Measurements from ENCODE around the gene TSHZ1.
"Not testable (repeated sequence)": the region's sequence is repeated elsewhere in the genome, so short reads cannot be mapped to it uniquely, and the experiment has no call there.

TSHZ1 gene

GRCh38 chr18:75183524-75183923, 27.1 kb upstream of the TSHZ1 start:
- DNase-seq = no peak

DNA sequence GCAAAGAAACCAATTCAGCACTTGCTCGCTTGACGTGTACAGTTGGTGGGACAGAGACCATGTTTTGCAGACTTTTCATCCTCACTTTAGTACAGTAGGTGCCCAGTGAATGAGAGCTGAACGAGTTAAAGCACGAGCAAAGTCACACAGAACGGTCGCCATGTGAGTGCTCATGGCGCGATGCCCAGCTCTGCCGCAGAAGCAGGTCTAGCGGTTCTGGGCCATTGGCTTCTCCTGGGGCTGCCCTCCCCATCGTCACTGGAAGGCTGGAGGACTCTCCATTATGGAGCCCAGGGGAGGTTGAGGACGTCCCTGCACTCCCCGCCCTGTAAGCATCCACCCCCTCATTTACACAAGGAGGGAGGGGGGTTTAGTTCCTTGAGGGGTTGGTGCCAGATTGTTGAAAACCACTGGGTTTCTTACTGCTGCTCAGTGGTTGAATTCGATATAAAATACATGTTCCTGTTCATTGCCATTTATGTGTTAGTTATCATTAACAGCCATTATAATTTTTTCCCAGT, 26.6 kb upstream of the TSHZ1 start:
- DNase-seq = no peak

DNA sequence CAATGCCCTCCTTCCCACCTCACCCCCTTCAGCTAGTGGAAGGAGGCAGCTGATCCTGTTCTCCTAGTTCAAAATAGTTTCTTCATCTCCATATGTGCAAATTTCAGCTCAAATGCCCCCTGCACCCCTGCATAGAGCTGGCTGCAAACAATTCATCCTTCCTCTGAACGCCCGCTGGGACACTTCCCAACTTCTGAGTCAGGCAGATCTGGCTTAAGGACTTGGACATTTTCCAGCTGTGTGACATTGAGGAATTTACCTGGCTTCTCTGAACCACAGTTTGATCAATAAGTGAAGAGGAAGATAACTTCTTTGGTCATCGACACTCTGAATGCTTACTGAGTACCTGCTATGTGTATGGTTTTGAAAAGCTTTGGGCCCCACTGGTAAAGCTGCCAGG, 25.1 kb upstream of the TSHZ1 start:
- DNase-seq = no peak

GRCh38 chr18:75187702-75188101, 22.9 kb upstream of the TSHZ1 start:
- DNase-seq = not testable (repeated sequence)

GRCh38 chr18:75189696-75190095, 20.9 kb upstream of the TSHZ1 start:
- no peak for DNase-seq

DNA sequence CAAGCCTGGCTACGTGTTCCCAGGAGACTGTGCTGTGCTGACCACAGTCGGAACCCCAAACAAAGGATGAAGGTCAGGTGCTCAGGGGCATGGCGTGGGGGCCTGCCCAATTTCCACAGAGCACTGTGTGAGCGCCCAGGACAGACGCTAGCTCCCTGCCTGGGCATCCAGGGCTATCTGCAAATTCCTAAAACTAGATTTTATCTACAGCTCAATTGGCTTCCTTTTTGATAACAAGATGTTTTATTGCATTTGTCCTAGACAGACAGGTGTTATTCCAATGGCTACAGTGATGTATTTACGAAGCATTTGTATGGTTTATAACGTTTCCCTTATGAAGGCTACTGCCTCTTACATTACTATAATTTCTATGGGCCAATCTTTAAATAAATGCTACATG, 17.7 kb upstream of the TSHZ1 start:
- no peak for DNase-seq

DNA sequence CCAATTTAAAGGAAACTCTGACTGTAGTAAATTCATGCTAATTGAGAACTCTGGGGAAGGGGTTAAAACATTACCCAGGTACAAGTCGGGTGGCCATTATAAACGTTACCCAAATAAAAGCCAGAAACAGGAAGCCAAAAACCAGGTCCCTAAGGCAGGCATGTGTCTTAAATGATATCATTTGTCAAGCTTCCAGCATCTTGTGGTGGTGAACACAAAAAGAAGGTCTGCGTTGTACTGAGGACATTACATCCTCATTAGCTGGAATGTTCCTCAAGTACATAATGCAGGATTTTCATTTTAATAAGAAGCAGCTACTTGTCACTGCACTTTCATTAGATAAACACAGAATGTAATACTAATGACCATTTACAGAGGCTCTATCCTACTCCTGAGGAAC, 12.6 kb upstream of the TSHZ1 start:
- no peak for DNase-seq

DNA sequence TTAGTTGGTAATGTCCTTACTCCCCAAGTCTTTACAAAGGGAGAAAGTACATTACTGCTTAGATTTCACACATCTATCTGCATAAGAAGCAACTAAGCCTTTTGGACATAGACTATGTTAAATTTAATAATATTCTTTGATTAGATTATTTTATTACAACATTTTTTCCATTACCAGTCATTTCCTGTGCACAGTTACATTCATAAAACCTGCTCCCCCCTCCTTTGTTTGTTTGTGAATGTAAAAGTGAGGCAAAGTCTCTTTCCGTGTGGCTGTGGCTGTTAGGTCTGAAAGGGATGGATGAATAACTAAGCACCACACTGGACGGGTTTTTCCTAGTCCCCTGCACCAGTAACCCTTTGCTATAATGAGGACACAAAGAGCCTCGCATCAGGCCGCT, 11.3 kb upstream of the TSHZ1 start:
- no peak for DNase-seq

- no peak for DNase-seq
Observed at GRCh38 chr18:75200071-75200470, 10.5 kb upstream of the TSHZ1 start.

DNA sequence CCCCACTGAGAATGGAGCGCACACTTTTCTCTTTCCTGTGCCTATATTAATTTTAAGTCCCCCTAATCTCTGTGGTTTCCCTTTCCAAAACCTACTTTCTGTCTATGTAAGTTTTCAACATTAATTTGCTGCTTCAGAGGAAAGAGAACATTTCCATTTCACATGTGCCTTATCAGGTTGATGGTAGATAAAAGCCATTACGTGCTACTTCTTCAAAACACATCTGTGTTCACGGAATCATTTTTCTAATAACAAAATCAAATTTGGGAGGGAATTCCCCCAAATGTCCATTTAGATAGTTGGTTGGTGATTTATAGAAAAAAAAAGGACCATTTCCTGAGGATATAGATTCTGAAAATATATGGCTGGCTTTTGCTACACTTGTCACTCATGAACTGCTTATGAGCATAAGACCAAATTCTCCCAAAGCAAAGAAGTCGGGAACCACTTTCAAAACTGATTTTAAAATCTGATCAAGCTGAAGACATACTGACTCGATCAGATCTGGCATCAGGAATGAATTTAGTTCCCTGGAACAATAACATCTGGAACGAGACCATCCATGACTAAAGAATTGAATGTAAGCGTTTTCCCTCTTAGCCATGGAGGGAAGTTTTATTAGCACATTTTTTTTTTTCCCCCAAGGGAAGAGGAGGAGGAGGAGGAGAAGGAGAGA, 9.9 kb upstream of the TSHZ1 start:
- no peak for DNase-seq

DNA sequence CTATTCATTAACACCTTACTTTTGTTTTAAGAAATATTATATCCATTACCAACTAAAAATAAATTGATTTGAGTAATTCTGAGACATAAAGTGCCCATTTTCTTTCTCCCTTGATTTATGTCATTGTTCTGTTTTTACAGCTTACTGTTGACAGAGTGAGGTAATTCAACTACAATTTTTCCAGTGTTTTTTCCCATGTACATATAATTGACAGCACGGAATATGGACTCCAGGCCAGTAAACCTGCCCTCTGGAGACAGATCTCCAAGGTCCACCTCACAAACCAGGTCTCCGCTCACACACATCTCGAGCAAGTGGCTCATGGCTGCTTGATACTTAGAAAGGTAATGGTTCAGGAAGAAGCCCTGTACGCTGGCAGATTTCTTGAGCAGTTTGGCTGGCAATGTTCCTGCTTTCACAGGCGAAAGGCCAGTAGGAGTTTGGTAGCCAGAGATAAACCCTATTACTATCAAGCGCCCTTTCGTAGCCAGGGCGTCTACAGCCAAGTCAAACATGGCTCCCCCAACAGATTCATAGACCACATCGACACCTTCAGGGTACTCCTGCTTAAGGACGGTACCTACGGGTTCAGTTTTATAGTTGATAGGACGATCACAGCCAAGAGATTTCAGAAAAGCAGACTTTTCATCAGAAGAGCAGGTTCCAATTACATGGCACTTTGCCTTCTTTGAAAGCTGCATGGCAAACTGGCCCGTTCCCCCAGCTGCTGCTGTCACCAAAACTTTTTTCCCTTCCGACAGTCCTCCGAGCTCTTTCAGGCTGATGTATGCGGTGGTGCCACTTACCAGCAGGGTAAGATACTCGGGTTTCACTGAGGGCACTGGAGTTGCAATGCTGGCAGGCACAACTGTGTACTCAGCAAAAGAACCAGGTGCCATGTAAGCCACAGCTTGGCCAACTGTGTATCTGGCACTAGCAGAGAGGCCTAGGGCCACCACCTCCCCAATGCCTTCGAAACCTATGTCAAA, 9.0 kb upstream of the TSHZ1 start:
- no peak for DNase-seq

GRCh38 chr18:75202696-75203365, 7.8 kb upstream of the TSHZ1 start:
- DNase-seq = no peak

DNA sequence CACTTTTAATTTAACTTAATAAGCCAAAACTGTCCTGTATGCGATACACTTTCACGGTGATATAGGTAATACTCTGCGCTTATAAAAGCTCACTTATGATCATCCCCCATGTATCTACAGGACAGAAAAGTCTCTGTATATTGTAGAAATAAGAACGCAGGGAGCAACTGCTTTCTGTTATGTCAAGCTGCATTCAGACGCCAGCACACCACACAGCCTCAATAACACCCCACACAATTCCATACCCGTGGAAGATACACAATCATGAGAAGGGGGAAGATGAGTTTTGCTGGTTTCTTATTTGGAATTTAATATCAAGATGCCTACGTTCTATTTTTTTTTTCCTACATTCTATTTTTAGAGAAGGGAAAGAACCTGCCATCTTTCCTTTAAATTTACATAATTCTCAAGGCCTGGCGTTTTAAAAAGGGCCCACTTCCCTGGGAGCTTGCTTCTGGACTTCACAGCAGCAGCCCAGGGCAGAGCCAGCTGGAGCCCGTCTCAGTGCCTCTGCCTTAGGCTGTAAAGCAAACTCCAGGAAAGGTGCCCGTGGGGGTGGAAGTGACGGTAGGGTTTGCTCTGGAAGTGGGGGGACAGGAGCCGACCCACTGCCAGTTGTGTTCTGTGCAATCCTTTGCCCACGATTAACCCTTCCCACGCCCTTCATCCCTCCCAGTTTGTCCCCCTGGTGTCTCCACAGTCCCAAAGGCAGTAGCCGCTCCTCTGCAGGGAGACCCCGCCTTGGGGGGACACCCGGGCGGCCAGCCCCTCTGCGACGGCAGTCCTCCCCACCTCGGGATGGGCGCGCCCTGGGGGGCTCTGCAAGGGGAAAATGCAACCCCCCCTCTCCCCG, 7.0 kb upstream of the TSHZ1 start:
- DNase-seq = no peak

- DNase-seq = no peak
Observed at GRCh38 chr18:75204269-75204731, 6.3 kb upstream of the TSHZ1 start.

DNA sequence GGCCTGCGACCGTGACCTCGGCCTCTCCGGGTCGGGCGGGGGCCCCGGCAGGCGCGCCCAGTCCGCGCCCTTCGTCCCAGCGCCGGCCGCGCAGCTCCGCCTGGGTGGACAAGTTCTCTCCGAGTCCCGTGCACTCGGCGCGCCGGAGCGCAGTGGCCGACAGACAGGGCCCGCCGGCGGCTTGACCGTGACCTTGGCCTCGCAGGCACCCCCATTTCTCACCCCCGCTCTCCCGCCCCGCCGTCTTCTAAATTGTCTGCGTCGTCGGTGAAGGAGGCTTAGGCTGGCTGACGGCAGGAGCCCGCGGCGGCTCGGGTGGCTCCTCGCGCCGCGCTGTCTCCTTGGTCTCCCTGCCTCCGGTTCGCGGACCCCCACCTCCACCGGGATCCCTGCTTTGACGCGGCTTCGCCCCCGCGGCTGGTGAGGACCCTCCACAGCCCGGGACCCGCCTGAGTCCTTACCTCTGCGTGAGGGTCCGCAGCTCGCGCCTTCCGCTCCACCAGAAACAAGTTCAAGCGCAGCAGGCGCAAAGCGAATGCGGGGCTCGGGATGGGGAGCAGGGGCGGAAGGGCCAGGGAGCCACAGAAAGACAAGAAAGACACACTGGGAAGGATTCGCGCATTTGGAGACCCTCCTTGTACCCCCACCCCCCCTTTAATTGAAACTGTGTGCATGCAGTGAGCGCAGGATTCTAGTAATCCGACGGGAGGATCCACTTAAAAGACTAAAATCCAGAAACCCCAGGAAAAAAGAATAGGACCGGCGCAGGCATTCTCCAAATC, 5.7 kb upstream of the TSHZ1 start:
- DNase-seq = no peak

GRCh38 chr18:75205514-75206132, 5.0 kb upstream of the TSHZ1 start:
- DNase-seq = no peak

DNA sequence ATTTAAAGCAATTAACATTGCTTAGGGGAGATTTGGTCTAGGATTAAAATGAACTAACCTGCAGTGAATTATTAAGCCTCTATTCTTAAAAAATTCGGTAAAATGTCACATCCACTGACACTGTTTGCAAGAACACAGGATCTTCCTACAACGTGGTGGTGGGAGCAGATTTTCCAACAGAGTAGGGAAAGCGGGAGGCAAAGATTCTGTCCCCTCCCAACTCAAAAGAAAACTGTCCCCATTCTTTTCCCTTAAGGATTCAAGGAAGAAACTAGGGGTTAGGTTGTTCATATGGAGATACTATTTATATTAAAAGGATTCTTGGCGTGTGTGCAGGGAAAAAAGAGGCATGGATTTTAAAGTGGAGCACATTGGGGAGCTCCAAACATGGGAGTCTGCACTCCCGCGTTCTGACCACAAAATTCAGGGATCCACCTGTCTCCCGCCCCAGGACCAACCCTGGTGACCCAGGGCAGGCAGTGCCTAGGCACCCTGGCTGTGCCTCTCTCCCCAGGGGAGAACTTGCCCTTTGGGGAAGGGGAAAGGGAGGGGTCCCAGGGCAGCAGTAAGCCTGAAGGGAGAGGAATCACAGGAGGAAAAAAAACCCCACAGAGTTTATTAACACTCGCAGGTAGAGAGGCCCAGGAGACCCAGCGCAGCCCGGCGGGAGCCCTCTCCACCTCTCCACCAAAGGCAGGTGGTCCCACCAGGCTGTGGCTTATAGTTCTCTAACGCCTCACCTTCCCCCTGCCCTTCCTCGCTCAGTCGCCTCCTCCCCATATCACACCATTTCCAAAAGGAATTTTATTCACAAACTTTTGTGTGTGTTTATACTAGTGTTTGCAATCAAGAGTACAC, 3.9 kb upstream of the TSHZ1 start:
- DNase-seq = no peak

- peak; percentile 74 for DNase-seq
Observed at GRCh38 chr18:75207310-75208154, 3.1 kb upstream of the TSHZ1 start.

Measured in activated CD8-positive, alpha-beta memory T cell treated with anti-CD3 and anti-CD28 coated beads, Interleukin-2, amount 50 U/mL, for 48 hours (primary cell).